Liver (tissue), 3 donors: Measurements from ENCODE around the gene RFX7.

ENCODE experiments used
- RAD21 ChIP-seq, 2 donors: IDR thresholded peaks; 2 replicates each; pipeline ENCODE4 v1.6.1; 2016; ENCODE audit warnings: antibody characterized with exemption in 2 of 2, mild to moderate bottlenecking in 2 of 2
- TF ChIP-seq, protein P1 (sequence below): fragments of 150-350 bp; IDR thresholded peaks from 2 replicates; pipeline ENCODE4 v1.5.1; 2017; ENCODE audit warnings: improper control_type of control experiment, low read depth, low read length; ENCODE audit not compliant: missing input control
- donor health status: healthy.
- donor health status: healthy.

DNA sequence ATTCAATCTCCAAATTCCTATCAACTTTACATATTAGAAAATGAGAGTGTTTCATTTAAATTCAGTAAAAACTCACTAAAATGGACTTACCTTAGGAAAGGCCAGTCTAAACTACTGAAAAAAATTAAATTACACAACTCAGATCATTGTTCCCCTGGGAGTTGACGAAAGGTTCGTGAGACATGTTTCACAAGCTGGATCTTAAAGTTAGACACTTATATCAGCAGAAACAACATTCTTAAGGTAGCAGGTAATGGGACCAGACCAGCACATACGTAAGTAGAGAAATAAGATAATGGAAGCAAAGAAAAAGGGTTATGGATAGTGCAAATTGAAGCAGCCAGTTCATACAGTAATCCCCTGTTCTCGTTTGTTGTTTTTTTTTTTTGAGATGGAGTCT, 8.9 kb downstream of the RFX7 start:
- TF ChIP-seq, protein P1, sequence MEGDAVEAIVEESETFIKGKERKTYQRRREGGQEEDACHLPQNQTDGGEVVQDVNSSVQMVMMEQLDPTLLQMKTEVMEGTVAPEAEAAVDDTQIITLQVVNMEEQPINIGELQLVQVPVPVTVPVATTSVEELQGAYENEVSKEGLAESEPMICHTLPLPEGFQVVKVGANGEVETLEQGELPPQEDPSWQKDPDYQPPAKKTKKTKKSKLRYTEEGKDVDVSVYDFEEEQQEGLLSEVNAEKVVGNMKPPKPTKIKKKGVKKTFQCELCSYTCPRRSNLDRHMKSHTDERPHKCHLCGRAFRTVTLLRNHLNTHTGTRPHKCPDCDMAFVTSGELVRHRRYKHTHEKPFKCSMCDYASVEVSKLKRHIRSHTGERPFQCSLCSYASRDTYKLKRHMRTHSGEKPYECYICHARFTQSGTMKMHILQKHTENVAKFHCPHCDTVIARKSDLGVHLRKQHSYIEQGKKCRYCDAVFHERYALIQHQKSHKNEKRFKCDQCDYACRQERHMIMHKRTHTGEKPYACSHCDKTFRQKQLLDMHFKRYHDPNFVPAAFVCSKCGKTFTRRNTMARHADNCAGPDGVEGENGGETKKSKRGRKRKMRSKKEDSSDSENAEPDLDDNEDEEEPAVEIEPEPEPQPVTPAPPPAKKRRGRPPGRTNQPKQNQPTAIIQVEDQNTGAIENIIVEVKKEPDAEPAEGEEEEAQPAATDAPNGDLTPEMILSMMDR, result no peak
- no peak for TF ChIP-seq RAD21 (IDR thresholded peaks at IDR 0.05)
